WERI-Rb-1 (cell line): ENCODE data around the gene RIPOR3.
A peak's percentile ranks its signal among the peaks of the same experiment; 100 is the strongest.
"Not testable (repeated sequence)": the region's sequence is repeated elsewhere in the genome, so short reads cannot be mapped to it uniquely, and the experiment has no call there.

Experiments
- DNase-seq: peaks from one replicate; pipeline ENCODE4 v3.0.0-alpha.2; 2020
- H3K27ac ChIP-seq: fragments of 250-450 bp; sonication (Bioruptor Pico); 2 replicates; pipeline ENCODE4 v1.5.1; 2020; ENCODE audit warnings: mild to moderate bottlenecking, moderate library complexity
- H3K27me3 ChIP-seq: fragments of 250-450 bp; sonication (Bioruptor Pico); 2 replicates; pipeline ENCODE4 v1.5.1; 2021; ENCODE audit warnings: mild to moderate bottlenecking, low read depth, moderate library complexity; ENCODE audit not compliant: insufficient read depth, severe bottlenecking
- H3K36me3 ChIP-seq: fragments of 250-450 bp; sonication (Bioruptor Pico); 2 replicates; pipeline ENCODE4 v1.5.1; 2020; ENCODE audit warnings: mild to moderate bottlenecking, moderate library complexity
- H3K4me3 ChIP-seq: 2 replicates; pipeline ENCODE4 v1.5.1; 2011; ENCODE audit warnings: low read depth, mild to moderate bottlenecking, control low read depth, low read length
- H3K9me3 ChIP-seq: fragments of 250-450 bp; sonication (Bioruptor Pico); 2 replicates; pipeline ENCODE4 v1.5.1; 2021; ENCODE audit warnings: mild to moderate bottlenecking, moderate library complexity; ENCODE audit not compliant: severe bottlenecking
- TF ChIP-seq, protein P1 (sequence below): IDR thresholded peaks from 2 replicates; pipeline ENCODE4 v1.5.1; 2011; ENCODE audit warnings: low read depth, mild to moderate bottlenecking, control low read depth, inconsistent platforms, low read length

The RIPOR3 gene

GRCh38 chr20:50715694-50716093 lies 24.4 kb upstream of the RIPOR3 start:
- TF ChIP-seq, protein P1, sequence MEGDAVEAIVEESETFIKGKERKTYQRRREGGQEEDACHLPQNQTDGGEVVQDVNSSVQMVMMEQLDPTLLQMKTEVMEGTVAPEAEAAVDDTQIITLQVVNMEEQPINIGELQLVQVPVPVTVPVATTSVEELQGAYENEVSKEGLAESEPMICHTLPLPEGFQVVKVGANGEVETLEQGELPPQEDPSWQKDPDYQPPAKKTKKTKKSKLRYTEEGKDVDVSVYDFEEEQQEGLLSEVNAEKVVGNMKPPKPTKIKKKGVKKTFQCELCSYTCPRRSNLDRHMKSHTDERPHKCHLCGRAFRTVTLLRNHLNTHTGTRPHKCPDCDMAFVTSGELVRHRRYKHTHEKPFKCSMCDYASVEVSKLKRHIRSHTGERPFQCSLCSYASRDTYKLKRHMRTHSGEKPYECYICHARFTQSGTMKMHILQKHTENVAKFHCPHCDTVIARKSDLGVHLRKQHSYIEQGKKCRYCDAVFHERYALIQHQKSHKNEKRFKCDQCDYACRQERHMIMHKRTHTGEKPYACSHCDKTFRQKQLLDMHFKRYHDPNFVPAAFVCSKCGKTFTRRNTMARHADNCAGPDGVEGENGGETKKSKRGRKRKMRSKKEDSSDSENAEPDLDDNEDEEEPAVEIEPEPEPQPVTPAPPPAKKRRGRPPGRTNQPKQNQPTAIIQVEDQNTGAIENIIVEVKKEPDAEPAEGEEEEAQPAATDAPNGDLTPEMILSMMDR, result no peak
- Histone ChIP-seq H3K9me3 (no peaks in the 10 kb centered on the region), H3K4me3 (no peak overlapping the region), H3K36me3 (no peaks in the 10 kb centered on the region), H3K27me3 (no peaks in the 10 kb centered on the region), H3K27ac (no peak overlapping the region)
- no peak for DNase-seq

GRCh38 chr20:50714426-50714825 lies 23.1 kb upstream of the RIPOR3 start:
- H3K9me3 ChIP-seq, H3K27ac ChIP-seq, DNase-seq: not testable (repeated sequence)

DNA sequence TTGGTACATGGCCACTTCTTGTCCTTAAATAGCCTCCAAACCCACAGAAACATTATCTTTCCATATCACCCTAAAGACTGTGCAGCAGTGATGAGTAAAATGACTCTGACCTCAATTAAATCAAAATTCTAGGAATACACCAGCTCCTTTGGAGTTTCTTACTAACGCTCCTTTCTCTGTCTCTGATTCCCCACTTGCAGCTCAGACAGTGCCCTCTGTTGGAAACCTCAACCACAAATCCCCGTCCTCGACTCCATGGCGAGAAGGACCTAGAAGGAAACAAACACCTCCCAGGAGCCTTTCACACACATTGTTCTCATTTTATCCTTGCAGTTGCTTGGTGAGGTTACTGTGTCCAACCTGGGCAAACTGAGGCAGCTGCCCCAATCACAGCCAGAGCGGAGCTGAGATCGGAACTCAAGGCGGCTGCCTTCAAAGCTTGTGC lies 22.3 kb upstream of the RIPOR3 start:
- Histone ChIP-seq H3K4me3 (no peak overlapping the region), H3K27ac (no peak overlapping the region), H3K36me3 (no peaks in the 10 kb centered on the region), H3K9me3 (no peaks in the 10 kb centered on the region), H3K27me3 (no peaks in the 10 kb centered on the region)
- TF ChIP-seq, protein P1, result peak; percentile 35; the same call in 1 of the 2 replicates
- DNase-seq, result peak; percentile 33

More at GRCh38 chr20:50714426-50714825, 23.1 kb upstream of the RIPOR3 start:
- H3K27me3 ChIP-seq, H3K36me3 ChIP-seq, H3K4me3 ChIP-seq: not testable (repeated sequence)

DNA sequence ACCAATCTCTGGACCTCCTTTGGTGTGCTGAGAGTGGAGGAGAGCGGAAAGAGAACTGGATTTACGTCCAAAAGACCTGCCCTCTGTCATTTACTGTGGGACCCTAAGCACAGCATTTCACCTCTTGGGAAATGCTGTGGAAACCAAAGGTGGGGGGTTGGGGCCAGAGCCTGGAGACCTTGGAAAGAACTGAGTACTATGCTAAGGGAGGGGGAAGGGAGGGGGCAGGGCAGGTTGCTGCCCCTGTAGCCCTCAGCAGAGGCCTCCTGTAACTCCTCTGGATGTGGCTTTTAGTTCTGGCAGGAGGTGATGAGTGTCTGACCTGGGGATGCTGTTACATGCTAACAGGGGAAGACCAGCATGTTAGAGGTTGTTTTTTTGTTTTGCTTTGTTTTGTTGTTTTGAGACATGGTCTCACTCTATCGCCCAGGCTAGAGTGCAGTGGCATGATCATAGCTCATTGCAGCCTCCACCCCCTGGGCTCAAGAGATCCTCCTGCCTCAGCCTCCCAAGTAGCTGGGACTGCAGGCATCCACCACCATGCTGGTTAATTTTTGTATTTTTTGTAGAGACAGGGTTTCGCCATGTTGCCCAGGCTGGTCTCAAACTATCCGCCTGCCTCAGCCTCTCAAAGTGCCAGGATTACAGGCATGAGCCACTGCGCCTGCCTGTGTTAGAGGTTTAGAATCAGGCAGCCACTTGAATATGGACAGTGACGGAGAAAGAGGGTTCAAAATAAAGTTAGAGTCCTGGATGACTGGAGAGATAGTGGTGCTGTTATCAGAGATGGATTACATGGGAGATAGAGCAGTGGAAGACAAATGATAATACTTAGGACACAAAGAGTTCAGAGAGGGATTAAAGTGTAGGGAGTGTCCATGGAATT lies 21.7 kb upstream of the RIPOR3 start:
- TF ChIP-seq, protein P1, result no peak
- Histone ChIP-seq H3K27ac (no peak overlapping the region), H3K4me3 (no peak overlapping the region), H3K9me3 (no peaks in the 10 kb centered on the region), H3K36me3 (no peaks in the 10 kb centered on the region), H3K27me3 (no peaks in the 10 kb centered on the region)
- DNase-seq, result no peak

- no peak for DNase-seq
- TF ChIP-seq, protein P1, result no peak
These were observed 19.9 kb upstream of the RIPOR3 start for GRCh38 chr20:50711113-50711825.

GRCh38 chr20:50710492-50711063 lies 19.2 kb upstream of the RIPOR3 start:
- TF ChIP-seq, protein P1, result no peak
- no peak overlapping the region for H3K27ac ChIP-seq
- H3K9me3 ChIP-seq, result no peaks in the 10 kb centered on the region
- no peak overlapping the region for H3K4me3 ChIP-seq
- no peaks in the 10 kb centered on the region for H3K36me3 ChIP-seq
- H3K27me3 ChIP-seq, result no peaks in the 10 kb centered on the region
- DNase-seq, result no peak

More at GRCh38 chr20:50711113-50711825, 19.9 kb upstream of the RIPOR3 start:
- no peaks in the 10 kb centered on the region for H3K36me3 ChIP-seq
- no peaks in the 10 kb centered on the region for H3K27me3 ChIP-seq
- no peak overlapping the region for H3K27ac ChIP-seq
- no peaks in the 10 kb centered on the region for H3K9me3 ChIP-seq
- H3K4me3 ChIP-seq, result no peak overlapping the region
